ENCODE data around the gene ABHD17C. TPM values are rescaled to one million over a fixed set of nuclear protein-coding genes. Genes with fewer than 3 reads are reported as not detected.

The ABHD17C gene
- polyA plus RNA-seq, 1 donor (not counting 4 experiments of a cell fraction or from before 2014, with no cell fraction given) = 23.3 TPM

GRCh38 chr15:80778964-80779657, 84.0 kb downstream of the ABHD17C start, which contains the start of gene CEMIP:
Gene CEMIP (plus strand): TSS chr15:80779370. CDS start chr15:80873880, 94,510 bp downstream.
- Histone ChIP-seq H3K4me1 (ENCODE audit: control insufficient read depth, extremely low read depth, insufficient read depth, low read length) (peaks cover 35% of the 10 kb centered on the region), H3K27ac (ENCODE audit: control insufficient read depth, insufficient read depth, low read length) (no peak within 1 kb of the TSS), H4K20me1 (ENCODE audit: control insufficient read depth, extremely low read depth, insufficient read depth, low read length) (no peaks in the 10 kb centered on the region), H3K4me3 (ENCODE audit: control insufficient read depth in 2 of 3, extremely low read depth in 1 of 3, insufficient read depth in 2 of 3, low read depth in 1 of 3, low read length in 3 of 3) (peak within 1 kb of the TSS; percentile 56 to 73 (median 69)), H3K4me2 (ENCODE audit: control insufficient read depth, extremely low read depth, insufficient read depth, low read depth, low read length) (peak within 1 kb of the TSS; percentile 95), H3K9me1 (ENCODE audit: control insufficient read depth, extremely low read depth, insufficient read depth, low read length) (no peaks in the 10 kb centered on the region), H3K27me3 (ENCODE audit: control insufficient read depth, extremely low read depth, insufficient read depth, low read length) (peaks cover 15% of the 10 kb centered on the region), H3K9ac (ENCODE audit: control insufficient read depth, extremely low read depth, insufficient read depth, low read length) (peak within 1 kb of the TSS; percentile 40), H3K36me3 (ENCODE audit: control insufficient read depth in 2 of 2, extremely low read depth in 1 of 2, insufficient read depth in 2 of 2, low read length in 2 of 2) (no peaks in the 10 kb centered on the region), H3K9me3 (ENCODE audit: control insufficient read depth, low read depth, low read length) (no peaks in the 10 kb centered on the region), H3K79me2 (ENCODE audit: control insufficient read depth, insufficient read depth, low read length) (no peaks in the 10 kb centered on the region), H2AFZ (ENCODE audit: control insufficient read depth, low read length) (peak within 1 kb of the TSS; percentile 61)
- FAIRE-seq = no peak
- DNase-seq (ENCODE audit: low read depth, low spot score) = no peak
- dilution Hi-C loops (cut with MboI; ENCODE audit: extremely low pct_ligation_motif_present, low sequenced_read_pairs) = no loop called here
- TF ChIP-seq EZH2 (IDR thresholded peaks at IDR 0.05; ENCODE audit: low read length) (no peak), CTCF (optimal IDR thresholded peaks at IDR 0.05 in 1 of 3, IDR thresholded peaks at IDR 0.05 in 1 of 3, conservative IDR thresholded peaks at IDR 0.05 in 1 of 3; ENCODE audit: extremely low read depth in 1 of 3, insufficient read depth in 2 of 3, low read length in 3 of 3) (peak; percentile 50 to 84 (median 83))

- H3K36me3 ChIP-seq (ENCODE audit: control insufficient read depth in 2 of 2, extremely low read depth in 1 of 2, insufficient read depth in 2 of 2, low read length in 2 of 2) = no peaks in the 10 kb centered on the region
- H3K4me1 ChIP-seq (ENCODE audit: control insufficient read depth, extremely low read depth, insufficient read depth, low read length) = peaks cover 35% of the 10 kb centered on the region
- no peaks in the 10 kb centered on the region for H4K20me1 ChIP-seq (ENCODE audit: control insufficient read depth, extremely low read depth, insufficient read depth, low read length)
- peak; percentile 45 for TF ChIP-seq EZH2 (IDR thresholded peaks at IDR 0.05; ENCODE audit: low read length)
- peak in 1 of 3 experiments; percentile 11 for TF ChIP-seq CTCF (optimal IDR thresholded peaks at IDR 0.05 in 1 of 3, IDR thresholded peaks at IDR 0.05 in 1 of 3, conservative IDR thresholded peaks at IDR 0.05 in 1 of 3; ENCODE audit: extremely low read depth in 1 of 3, insufficient read depth in 2 of 3, low read length in 3 of 3)
- DNase-seq (ENCODE audit: low read depth, low spot score) (no peak), FAIRE-seq (no peak)
- H3K79me2 ChIP-seq (ENCODE audit: control insufficient read depth, insufficient read depth, low read length) = no peaks in the 10 kb centered on the region
- dilution Hi-C loops (cut with MboI; ENCODE audit: extremely low pct_ligation_motif_present, low sequenced_read_pairs) = no loop called here
- no peak overlapping the region for H3K27ac ChIP-seq (ENCODE audit: control insufficient read depth, insufficient read depth, low read length)
- peak overlapping the region; percentile 56 to 73 (median 69) for H3K4me3 ChIP-seq (ENCODE audit: control insufficient read depth in 2 of 3, extremely low read depth in 1 of 3, insufficient read depth in 2 of 3, low read depth in 1 of 3, low read length in 3 of 3)
- H3K9me1 ChIP-seq (ENCODE audit: control insufficient read depth, extremely low read depth, insufficient read depth, low read length) = no peaks in the 10 kb centered on the region
- peak overlapping the region; percentile 61 for H2AFZ ChIP-seq (ENCODE audit: control insufficient read depth, low read length)
- no peaks in the 10 kb centered on the region for H3K9me3 ChIP-seq (ENCODE audit: control insufficient read depth, low read depth, low read length)
- peak overlapping the region; percentile 40 for H3K9ac ChIP-seq (ENCODE audit: control insufficient read depth, extremely low read depth, insufficient read depth, low read length)
- peaks cover 15% of the 10 kb centered on the region for H3K27me3 ChIP-seq (ENCODE audit: control insufficient read depth, extremely low read depth, insufficient read depth, low read length)
- peak overlapping the region; percentile 95 for H3K4me2 ChIP-seq (ENCODE audit: control insufficient read depth, extremely low read depth, insufficient read depth, low read depth, low read length)
Observed at GRCh38 chr15:80779658-80780415, 84.7 kb downstream of the ABHD17C start.

Measured in keratinocyte (primary cell).